DMS53 treated with DMSO at 0.1 percent for 48 hours (cell line): ENCODE data around the gene HHAT.

Experiments
- DNase-seq: peaks from one replicate; lab custom pipeline; 2025; ENCODE audit not compliant: unreplicated experiment; lab: John Stamatoyannopoulos, UW

HHAT gene

DNA sequence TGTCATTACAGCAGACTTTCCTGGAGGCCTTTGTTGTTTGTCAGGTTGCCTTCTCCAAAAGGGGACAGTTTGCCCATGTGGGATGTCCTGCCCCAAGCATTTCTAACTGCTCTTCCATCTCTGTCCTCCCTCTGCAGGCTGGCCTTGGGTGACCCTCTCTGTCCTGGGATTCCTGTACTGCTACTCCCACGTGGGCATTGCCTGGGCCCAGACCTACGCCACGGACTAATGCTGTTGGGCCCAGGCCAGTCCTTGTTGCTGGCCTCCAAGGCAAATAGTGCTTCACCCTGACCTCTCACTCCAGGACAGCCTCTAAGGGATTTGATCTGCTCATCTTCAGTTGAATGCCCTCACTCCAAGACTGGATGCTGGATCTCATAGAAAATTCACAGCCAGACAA, 345.4 kb downstream of the HHAT start:
- DNase-seq = no peak

DNA sequence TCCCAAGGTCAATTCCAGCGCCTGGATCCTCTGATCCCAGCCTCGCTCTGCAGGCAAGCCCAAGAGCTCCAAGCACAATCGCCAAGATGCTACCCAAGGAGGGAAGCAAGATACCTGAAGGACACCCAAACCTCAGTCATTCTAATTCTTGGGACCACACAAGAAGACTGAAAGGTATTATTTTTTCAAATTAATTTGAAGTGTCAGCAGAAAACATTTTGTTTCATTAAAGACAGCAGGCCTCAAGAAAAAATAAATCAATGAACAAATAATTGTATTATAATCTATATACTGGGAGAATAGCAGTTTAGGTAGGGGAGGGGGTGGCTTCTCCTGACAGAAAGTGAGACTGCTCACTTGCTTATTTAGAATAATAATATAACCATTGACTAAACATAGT, 347.8 kb downstream of the HHAT start:
- no peak for DNase-seq

DNA sequence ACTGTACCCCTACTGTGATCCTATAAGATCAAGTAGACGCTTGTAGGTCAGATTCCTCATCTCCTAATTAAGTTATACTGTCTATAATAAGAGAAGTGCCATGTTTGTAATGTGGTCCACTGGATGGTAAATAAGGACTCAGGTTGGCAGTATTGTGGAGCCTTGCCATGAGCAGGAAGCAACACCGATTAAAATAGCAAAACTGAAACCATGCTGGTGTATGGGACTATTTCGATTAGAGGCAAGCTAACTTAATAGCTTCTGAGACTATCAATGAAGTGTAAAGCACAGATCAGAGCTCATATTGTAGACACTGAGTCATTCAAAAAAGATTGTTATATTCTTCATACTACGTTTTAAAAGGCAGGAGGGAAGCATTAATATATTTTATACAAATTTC, 348.8 kb downstream of the HHAT start:
- DNase-seq = no peak

DNA sequence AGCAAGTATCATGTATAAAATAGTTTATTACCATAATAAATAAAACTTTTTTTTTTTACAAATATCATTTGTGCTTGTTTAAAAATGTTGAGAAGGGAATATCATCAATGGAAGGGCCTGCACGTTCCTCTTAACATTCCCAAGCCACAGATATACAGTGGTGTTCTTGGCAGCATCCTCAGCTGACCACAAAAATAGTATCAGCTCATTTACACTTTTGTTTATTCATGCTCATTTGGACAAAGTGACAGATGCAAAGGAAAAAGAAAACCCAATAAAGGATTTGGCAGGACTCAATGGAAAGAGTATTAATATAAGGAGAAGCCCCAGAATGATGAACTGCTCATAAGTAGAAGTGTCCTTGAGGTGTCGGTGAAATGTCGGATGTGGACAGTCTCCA, 349.6 kb downstream of the HHAT start:
- no peak for DNase-seq

DNA sequence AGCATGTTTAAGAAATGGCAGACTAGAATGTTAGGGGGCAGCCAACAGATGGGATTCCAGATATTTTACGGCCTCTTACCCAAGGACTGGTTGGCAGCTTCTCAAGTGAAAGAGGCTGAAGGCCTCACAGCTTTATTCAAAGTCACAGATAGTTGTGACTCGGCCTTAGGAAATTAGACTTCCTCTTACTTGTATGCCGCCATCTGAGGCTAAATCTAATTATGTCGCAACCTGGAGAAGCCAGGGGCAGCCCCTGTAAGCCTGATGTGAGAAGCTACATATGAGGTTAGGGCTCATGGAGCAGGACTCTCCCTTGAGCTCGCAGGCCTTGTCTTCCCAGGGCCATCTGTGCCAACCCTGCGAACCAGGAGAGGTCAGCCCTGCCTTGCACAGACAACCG, 352.5 kb downstream of the HHAT start:
- no peak for DNase-seq

DNA sequence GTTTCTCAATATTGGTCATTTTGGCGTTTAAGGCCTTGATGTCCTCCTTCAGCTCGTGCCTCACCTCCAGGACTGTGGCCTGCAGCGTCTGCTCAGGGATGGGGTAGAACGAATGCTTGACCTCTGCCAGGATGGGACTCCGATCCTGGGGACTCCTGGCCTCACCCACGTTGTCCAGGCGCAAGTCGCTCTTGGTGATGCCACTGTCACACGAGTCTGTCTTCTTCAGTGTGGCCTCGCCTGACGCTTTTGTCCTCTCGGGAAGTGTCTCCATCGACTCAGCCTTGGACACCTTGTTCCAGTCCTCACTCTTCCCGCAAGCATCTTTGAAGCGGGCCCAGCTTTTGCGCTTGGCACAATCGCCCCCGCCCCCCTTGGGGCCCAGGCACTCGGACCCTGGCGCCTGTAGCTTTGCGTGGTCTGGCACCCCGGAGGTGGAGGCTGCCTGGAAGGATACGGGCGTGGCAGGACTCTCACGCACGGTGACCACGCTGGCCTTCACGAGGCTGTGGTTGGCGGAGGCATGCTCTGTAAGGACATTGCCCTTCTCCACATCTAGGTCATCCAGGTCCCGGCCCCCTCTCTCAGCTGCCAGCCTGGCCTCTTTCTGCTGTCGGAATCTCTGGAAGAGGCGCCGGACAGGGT, 354.8 kb downstream of the HHAT start:
- DNase-seq = no peak

DNA sequence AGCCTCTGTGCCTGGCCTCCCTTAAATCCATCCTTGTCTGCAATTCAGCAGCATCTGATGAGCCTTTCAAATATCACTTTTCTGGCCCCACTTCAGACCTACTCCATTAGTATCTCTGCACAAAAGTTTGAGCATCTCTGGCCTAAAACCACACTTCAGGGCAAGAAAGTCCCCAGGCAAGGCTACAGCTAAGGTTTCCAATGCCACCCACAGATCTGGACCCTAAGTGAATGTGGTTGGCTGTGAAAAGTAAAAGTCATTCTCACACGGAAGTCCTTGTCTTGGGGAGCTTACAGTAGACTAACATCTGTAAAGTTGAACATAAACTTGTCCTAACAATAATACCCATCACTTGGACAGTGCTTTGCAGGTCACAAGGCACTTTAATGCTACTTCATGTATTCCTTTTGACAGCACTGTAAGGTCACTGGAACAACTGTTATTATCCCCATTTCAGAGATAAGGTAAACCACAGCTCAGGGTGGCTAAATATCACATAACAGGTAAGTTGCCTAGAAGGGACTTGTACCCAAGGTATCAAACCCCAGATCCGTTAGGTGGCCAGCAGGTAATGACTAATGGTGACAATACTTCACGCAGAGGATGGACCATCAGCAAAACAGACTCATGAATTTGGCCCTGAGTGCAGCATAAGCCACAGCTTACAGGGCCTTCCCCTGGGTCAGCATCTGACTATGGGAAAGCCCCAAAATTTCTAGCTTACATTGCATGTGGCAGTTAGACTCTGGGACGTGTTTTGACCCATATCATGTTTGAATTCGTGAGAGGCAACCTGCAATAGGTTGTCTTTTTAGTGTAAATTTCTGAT, 356.0 kb downstream of the HHAT start:
- DNase-seq = no peak

DNA sequence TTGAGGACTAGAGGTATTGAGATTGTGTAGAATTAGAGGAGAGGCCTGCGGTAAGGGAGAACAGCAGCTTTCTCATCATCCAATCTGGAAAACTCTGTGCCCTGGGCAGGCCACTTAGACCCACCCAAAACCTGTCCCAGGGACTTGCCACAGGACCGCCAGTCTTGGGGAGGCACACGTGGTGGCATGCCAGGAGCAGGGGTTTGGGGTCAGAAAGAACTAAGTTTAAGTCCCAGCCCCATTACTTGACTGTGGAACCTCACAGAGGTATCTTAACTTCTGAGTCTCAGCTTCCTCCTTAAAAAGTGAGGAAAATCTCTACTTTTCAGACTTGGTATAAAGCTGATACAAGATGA, 356.6 kb downstream of the HHAT start:
- DNase-seq = no peak

DNA sequence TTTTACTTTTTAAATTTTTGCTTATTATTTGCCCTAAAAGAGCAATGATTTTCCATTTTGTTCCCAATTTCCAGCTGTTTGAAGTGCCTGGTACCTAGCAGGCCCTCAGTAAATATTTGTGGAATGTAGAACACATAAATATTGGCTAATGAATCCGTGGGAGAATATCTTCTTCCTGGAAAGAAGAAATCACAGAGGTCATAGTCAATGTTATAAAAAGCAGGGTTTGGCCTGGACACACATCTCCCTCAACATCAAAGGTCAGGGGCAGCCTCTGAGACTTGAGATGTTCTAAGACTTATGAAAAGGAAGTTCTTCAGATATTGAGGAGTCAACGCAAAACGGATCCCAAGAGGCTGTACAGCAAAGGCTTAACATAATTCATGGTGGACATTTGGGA, 358.1 kb downstream of the HHAT start:
- no peak for DNase-seq

DNA sequence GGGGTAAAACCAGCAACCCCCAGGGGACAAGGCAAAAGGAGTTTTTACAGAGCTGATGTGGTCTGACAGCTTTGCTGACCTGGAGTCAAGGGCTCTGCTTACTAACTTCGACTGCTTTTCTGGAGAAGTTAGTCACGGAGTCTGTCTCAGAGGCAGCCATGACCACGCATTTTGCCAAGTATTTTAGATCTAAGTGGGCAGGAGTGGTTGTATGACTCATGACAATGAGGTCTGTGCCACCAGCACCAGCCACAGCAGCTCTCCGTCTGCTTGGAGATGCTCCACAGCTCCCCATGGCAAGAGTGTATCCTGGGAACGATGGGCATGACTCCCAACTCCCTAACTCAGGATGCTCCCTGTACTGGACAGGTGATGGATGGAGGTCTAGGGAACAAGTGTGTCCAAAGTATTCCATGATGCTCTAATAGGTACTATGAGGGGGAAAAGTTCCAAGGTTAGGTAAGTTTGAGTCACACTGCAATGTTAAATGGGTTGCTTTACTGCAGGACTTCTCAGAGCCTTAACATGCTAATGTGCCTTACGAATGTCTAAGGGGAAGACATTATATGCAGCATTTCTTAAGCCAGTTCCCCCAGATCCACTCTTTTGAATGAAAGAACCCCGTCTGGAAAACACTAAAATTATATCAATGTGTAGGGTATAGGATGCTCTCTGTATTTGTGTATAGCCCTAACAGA, 359.0 kb downstream of the HHAT start:
- DNase-seq = no peak

DNA sequence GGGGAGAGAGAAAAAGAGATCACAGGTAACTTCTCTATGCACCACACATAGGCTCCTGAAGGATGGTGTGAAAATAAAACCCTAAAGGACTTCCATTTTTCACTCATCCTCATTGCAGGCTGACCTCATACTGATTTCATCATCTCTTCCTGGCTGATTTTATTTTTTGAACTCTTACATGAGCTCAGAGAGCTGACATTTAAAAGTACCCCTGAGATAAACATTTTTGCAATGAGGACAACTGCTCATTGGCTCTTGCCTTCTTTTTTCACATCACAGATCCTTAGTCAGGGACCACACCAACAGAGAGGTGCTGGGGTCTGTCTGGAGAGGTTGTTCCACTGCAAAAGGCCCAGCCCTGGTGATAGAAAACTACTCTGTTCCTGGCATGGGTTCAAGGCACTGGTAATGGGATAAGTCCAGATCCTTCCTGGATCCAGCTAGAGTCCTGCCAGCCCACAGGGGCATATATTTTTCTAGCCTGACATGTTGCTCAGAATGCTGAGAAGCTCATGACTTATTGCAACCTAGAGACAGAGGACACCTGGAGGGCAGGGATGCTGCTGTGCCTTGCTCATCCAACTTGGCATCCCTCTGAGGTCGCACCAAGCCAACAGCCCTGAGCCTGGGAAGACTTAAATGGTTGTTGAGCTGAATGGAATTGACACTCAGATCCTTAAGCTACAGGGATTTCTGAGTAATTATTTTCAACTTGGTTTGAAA, 360.0 kb downstream of the HHAT start:
- DNase-seq = no peak

DNA sequence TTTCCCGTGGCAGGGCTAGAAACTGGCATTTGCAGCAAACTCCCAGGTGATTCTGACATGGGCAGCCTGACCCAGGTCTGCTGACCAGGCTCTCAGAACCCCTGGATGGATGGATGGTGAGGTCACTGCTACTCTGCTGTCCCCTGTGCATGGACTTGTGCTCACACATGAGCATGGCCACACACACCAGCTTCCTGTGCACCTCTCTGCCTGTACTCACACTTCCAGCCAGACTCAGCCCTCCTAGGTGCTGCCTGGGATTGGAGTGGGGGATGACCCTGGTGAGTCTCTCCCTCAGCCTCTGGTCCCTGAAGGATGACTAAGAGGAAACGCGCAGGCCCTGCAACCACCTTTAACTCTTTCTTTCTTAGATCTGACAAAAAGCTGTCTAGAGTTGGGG, 361.1 kb downstream of the HHAT start:
- no peak for DNase-seq

DNA sequence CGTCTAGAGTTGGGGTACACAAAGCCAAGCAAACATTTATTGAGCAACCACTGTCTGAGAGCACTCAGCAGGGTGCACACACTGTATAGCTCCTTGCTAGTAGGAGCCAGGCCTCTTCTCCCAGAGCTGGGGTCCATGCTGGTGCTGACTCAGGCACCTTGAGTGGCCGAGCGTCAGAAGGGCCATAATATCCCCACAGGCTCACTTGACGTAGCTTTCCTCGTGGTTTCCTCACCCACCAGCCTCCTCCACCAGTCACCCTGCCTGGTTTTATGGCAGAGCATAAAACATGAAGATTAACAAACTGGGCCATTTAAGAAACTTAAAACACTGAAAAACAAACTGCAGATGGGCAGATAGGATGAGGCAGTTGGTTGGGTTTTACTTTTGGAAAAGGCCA, 361.5 kb downstream of the HHAT start:
- no peak for DNase-seq

DNA sequence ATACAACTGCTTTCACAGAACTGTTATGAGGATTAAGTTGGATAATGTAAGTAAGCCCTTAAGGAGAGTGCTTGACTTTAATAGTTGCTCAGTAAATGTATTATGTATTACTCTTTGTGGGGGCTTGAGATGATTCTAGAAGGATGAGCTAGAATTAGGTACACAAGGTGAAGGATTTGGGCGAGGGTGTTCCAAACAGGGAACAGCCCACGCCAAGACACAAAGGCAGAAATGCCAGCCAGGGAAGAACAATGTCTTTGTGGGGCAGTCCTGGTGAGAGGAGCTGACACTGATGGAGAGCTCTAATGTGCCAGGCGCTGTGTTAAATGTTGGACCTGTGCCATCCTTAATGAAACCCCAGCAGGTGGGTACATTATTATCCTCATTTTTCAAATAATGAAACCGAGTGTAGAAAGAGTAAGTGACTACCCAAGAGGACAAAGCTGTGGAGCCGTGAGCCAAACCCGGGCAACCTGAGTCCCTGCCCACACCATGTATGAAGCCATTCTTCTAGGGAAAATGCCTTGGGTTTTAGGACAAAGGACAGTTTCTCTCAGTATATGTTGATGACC, 362.4 kb downstream of the HHAT start:
- no peak for DNase-seq

DNA sequence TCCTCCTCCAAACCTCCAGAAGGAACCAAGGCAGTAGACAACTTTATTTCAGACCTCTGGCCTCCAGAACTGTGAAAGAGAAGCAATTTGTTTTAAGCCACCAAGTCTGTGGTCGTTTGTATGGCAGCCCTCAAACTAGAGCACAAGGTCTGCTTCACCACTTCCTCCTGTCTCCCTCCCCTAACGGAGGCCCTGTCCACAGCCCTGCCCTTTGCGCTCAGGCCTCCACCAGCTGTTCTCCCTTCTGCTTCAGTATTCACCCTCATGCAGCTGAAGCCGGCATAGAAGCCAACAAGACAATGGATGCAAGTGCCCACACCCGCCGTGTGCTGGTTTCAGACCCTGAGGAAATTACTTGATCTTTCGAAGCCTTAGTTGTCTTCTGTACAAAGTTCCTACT, 364.1 kb downstream of the HHAT start:
- no peak for DNase-seq

DNA sequence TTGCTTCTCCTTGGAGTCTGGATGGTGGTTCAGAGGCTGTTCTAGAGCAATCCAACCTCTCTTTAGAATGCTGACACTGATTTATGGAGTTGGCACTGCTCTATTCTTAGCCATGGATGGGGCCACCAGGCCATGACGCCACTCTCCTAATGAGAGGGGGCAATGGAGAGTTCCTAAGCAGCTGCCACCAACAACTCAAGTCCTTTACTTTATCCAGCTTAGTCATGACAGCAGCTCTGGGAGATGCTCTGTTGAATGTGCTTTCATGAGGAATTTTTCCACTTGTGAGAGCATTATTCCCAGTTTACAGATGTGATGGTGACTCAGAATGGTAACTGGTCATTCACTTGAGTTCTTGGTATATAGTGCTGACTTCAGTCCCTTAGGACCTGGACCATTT, 366.3 kb downstream of the HHAT start:
- no peak for DNase-seq

DNA sequence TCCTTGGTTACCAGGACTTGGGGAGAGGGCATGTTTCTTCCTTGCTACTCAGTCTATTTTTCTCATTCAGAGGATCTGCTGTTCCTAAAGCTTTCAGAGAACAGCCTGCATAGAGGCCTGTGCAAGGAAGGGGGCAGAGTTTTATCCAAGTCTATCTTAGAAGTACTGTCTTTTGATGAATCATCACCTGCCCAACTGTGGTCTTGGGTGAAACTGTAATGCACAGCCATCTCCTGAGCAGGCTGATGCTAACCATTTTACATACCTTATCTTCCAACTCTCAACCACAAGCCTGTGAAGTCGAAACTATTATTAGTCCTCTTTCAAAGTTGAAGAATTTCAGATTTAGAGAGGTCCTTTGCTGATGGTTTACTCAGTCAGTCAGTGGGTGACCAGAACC, 368.0 kb downstream of the HHAT start:
- no peak for DNase-seq

DNA sequence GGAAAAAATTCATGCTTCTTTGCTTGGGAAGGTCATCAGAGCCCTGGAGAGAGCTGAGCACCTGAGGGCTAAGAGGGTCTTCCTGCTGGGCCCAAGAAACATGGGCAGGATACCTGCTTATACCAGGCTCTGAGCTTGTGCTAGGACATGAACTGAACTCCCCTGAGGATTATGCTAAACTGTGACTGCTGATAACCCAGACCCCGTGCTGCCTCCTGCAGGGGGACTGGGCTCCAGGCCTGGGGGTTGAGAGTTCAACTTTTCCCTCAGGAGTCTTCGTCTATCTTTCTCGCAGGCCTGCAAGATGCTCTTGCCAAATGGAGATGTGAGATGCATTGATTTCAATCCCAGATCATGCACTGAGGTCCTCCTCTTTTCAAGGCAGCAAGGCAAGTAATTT, 368.5 kb downstream of the HHAT start:
- DNase-seq = no peak

DNA sequence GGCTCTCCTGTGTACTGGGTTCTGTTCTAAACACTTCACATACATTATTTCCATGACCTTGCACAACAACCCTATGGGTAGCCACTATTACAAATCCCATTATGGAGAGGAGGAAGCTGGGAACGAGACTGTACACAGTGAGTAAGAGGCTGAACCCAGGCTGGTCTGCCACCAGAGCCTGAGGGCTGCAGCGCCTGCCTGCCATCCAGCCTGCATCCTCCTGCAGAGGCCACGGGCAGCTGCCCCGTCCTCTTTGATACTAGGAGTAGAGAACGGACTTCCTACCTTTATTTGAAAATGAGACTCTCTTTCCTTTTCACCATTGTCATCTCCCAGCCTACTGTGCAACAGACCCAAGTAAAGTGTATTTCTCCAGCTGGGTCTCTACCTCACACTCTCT, 370.0 kb downstream of the HHAT start:
- no peak for DNase-seq

DNA sequence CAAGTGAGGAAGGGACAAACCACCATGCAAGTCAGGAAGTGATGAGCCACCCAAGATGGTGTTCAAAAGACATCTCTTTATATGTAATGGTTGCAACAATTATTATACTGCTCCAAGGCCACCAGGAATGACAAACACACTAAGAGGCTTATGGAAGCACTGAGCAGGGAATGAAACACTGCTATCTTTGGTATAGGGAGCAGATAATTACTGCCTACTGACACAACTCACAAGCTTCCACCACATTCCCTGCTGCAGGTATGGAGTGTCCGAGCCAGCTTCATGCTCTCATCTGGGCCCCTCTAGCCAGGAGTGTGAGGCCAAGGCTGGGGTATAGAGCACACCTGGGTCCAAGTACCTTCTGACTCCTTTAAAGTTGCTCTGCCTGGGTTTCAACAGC, 371.4 kb downstream of the HHAT start:
- no peak for DNase-seq

DNA sequence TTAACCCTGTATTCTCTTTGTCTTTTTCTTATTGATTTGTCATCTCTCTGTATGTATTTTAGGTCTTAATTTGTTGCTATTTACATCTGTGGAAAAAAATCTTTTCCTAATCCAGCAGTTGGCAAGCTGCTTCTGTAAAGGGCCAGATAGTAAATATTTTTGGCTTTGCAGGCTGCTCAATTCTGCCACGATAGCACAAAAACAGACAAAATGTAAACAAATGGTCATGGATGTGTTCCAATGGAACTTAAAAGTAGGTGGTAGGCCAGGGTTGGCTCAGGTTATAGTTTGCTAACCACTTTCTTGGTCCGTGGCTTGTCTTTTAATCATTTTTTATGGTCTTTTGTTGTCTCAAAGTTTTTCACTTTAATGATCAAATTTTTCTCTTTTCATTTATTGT, 371.8 kb downstream of the HHAT start:
- no peak for DNase-seq
